K562 treated with DMSO at 1 percent for 4 hours (cell line): Measurements from ENCODE around the gene LYZL6. TPM values are rescaled to one million over a fixed set of nuclear protein-coding genes. Genes with fewer than 3 reads are reported as not detected.

ENCODE experiments used
- total RNA-seq: library from RNA; unstranded; fragments of 300-600 nt; gene quantifications from 2 replicates; pipeline ENCODE4 v1.2.3, GENCODE V29; 2022; ENCODE audit not compliant: insufficient read depth

LYZL6 gene, protein sequence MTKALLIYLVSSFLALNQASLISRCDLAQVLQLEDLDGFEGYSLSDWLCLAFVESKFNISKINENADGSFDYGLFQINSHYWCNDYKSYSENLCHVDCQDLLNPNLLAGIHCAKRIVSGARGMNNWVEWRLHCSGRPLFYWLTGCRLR
- total RNA-seq: not detected in 2 replicates

GRCh38 chr17:35943537-35943936 is at the start of gene LYZL6:
Gene LYZL6 (minus strand): TSS chr17:35943713. CDS start chr17:35939356, 4,357 bp downstream.

DNA sequence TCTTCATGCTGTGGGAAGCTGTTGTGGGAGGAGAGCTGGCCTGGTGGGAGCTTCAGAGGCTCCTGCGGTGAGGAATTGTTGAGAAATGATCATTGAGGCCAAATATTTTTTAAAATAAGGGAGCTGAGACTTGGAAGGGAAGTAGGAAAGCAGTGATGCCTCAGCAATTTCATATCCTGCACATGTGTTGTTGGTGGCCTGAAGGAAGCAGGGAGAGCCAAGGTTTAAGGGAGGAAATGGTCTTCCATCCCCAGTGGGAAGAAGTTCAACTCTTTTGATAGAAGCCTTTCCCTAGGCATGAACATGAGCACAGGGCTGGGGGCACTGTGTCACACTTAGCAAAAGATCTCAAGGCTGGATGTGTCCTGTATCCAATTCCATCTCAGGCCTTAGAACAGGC is 43.1 kb upstream of the LYZL6 start, which contains the start of gene CCL14:
TSS of gene CCL14 (minus strand) at position 87 of the 400 bp plus-strand sequence. CDS start at position 7, 80 bp downstream.

DNA sequence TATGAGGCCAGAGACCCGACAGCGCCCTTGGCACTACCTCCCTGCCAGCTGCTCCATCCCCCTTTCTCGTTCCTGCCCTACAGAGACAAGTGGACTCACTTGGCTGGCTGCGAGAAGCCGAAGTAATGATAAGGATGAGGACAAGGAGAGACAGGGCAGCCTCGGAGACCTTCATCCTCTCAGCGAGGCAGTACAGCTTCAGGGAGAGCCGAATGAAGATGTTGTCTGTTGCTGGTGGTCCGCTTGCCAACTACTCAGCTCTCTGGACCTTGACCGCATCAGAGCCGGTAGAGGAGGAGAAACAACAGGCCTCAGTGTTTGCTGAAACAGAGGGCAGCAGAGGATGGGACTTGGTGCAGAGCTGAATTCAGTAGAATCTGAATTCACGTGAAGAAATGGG is 37.7 kb upstream of the LYZL6 start, which contains the start of gene CCL16:
TSS of gene CCL16 (minus strand) at position 252 of the 400 bp plus-strand sequence. CDS start at position 175, 77 bp downstream.

DNA sequence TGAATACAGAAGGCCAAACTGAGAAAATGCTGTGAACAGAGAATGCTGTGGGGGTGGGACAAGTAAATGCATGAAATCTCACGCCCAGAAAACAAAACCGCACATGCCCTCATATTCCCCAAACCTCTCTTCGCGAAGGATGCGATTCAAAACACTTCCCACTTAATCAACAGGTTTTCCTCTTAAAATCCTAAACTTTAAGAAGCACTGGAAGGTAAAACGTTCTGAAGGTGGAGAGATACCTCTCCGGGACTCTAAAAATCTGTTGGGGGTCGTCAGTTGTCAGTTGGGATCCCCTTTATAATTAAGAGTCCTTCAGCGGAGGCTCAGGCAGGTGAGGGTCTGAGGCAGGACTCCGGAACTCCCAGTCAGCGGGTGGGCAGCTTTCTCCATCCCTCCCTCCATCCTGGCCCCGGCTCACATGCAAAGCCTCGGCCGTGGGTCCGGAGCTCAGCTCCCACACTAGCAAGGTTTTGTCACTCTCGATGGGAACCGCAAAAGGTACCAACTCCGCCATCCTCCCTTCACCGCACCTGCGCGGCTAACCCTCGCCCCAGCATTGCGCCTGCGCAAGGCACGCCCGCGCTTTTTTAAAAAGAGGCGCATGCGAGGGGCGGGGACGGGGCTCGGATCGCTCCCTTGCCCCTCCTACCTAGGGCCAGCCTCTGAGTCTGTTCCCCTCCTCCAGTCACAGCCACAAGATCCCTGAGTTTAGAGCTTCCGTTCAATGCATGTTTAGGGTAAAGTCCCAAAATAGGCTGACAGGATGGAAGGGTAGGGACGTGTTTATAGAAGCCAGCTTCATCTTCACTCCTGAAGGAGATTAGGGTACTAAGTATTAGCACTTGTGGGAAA is 13.1 kb downstream of the LYZL6 start, which contains the start of gene RDM1:
TSS of gene RDM1 (minus strand) at position 563 of the 855 bp plus-strand sequence. CDS start at position 517, 46 bp downstream.

Other genes with a start within 250 kb of the LYZL6 start
- 0.18 TPM in 1 of 2 replicates, not detected in the other for gene RASL10B, start 212.1 kb downstream of the LYZL6 start, total RNA-seq
- not detected in 2 replicates for gene GAS2L2, start 190.5 kb downstream of the LYZL6 start, total RNA-seq
- gene C17orf50, start 182.8 kb downstream of the LYZL6 start, total RNA-seq: not detected in 2 replicates
- gene MMP28, start 148.1 kb downstream of the LYZL6 start, total RNA-seq: not detected in 2 replicates
- gene TAF15, start 134.2 kb downstream of the LYZL6 start, total RNA-seq: 163 and 198 TPM in 2 replicates
- gene HEATR9, start 74.8 kb downstream of the LYZL6 start, total RNA-seq: not detected in 2 replicates
- 0.86 TPM in 1 of 2 replicates, not detected in the other for gene CCL5, start 63.4 kb downstream of the LYZL6 start, total RNA-seq
- gene RDM1, start 12.9 kb downstream of the LYZL6 start, total RNA-seq: 11.0 and 11.7 TPM in 2 replicates
- not detected in 2 replicates for gene CCL16, start 37.8 kb upstream of the LYZL6 start, total RNA-seq
- not detected in 2 replicates for gene CCL14, start 43.0 kb upstream of the LYZL6 start, total RNA-seq
- not detected in 2 replicates for gene CCL15, start 57.8 kb upstream of the LYZL6 start, total RNA-seq
- gene CCL23, start 74.3 kb upstream of the LYZL6 start, total RNA-seq: not detected in 2 replicates
- not detected in 2 replicates for gene CCL18, start 120.6 kb upstream of the LYZL6 start, total RNA-seq
- gene CCL3, start 146.4 kb upstream of the LYZL6 start, total RNA-seq: not detected in 2 replicates
- gene CCL4, start 160.1 kb upstream of the LYZL6 start, total RNA-seq: not detected in 2 replicates
- not detected in 2 replicates for gene TBC1D3B, start 232.9 kb upstream of the LYZL6 start, total RNA-seq